GM12801 (cell line): ENCODE data around the gene GNAO1.

ENCODE experiments used
- TF ChIP-seq, protein P1 (sequence below): IDR thresholded peaks from one replicate; pipeline ENCODE4 v1.5.1; 2011; ENCODE audit warnings: control low read depth; ENCODE audit not compliant: insufficient read length; ENCODE audit errors: extremely low read depth

GNAO1 gene

DNA sequence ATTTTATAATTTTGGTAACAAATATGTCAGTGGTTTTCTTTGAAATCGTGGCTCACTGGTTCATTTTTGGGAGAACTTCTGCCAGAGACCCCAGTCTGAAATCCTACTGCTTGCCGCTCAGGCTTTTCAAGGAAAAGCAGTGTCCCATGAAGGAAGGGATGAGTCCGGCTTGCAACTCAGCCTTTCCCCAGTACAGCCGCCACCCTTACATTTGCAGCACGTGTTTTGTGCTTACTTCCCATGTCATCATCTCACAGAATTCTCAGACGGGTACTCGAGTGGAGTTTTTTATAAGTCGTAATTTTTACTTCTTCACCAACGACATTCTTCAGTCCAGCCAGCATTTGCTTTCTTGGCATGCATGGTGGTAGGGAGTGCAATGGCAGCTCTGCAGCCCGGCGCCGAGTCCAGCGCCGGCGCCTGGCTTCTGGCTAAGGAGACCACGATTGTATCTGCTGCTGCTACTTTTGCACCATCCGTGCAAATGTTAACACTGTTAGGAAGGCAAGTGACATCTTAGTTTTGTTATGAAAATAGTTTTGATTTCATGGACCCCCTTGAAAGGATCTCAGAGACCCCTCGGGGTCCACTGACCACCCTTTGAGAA lies 123.1 kb downstream of the GNAO1 start:
- TF ChIP-seq, protein P1, sequence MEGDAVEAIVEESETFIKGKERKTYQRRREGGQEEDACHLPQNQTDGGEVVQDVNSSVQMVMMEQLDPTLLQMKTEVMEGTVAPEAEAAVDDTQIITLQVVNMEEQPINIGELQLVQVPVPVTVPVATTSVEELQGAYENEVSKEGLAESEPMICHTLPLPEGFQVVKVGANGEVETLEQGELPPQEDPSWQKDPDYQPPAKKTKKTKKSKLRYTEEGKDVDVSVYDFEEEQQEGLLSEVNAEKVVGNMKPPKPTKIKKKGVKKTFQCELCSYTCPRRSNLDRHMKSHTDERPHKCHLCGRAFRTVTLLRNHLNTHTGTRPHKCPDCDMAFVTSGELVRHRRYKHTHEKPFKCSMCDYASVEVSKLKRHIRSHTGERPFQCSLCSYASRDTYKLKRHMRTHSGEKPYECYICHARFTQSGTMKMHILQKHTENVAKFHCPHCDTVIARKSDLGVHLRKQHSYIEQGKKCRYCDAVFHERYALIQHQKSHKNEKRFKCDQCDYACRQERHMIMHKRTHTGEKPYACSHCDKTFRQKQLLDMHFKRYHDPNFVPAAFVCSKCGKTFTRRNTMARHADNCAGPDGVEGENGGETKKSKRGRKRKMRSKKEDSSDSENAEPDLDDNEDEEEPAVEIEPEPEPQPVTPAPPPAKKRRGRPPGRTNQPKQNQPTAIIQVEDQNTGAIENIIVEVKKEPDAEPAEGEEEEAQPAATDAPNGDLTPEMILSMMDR = no peak

DNA sequence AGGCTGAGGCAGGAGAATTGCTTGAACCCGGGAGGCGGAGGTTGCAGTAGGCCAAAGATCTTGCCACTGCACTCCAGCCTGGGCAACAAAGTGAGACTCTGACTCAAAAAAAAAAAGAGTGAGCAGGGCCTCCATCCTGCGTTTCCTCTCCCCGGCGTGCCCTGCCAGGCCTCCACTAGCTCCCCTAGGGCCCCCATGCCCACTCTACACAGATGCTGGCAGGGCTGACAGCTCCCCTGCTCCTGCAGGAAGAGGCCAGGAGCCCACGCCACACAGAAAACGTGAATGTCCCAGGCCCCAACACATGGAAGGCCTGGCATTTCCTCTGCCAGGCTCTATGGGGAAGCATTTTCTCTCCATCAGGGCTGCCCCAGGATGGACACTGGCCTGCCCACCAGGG lies 124.7 kb downstream of the GNAO1 start:
- TF ChIP-seq, protein P1 = no peak

DNA sequence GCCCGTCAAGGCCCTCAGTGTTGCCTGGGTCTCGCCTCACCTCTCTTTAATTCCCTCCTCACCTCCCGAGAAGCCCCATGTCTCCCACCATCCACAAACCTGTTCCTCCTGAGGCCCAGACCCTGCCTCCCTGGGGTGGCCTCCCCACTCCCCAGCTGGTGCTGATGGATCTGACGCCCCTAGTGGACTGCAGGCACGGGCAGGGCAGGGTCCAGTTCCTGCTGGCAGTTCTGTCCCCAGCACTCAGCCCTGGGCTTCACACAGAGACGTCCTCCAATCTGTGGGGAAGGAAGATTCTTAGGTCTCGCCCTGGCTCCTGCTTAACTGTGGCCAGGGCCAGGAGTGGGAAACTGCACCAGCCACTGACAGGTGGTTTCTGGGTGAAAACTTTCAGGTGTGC lies 125.3 kb downstream of the GNAO1 start:
- TF ChIP-seq, protein P1 = no peak

DNA sequence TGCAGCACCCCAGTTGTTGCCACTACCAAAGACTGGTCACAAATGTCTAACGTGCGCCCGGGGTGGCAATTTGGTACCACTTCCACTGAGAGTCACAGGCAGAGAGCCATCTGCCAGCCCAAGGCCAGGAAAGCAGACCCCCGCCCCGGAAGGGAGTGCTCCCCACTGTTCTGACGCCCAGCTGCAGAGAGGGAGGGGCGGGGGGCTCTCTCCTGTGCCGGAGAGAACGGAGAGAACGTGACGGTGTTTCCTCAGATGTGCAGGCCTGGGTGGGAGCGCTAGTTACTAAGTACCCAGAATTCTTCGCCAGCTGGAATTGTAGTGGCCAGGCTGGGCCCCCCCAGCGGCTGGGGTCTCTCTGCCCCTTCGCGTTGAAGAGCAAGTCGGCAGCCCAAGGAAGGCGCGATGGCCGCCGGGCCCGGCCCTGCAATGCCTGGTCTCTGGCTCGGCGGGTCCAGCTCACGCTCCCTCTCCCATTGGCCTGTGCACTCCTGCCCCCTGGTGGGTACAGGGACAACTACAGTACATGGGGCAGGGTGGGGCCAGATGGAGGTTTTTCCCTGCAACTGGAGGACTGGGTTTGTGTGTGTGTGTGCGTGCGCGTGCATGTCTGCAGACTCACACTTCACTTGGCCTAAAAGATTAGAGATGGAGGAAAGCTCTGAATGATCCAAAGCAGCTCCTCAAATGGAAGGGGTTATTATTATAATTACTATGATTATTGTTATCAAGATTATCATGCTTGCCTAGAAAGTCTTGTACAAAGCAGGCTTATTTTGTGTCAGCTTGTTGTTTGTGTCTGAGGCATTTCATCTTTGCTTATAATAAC lies 126.9 kb downstream of the GNAO1 start:
- TF ChIP-seq, protein P1 = no peak

DNA sequence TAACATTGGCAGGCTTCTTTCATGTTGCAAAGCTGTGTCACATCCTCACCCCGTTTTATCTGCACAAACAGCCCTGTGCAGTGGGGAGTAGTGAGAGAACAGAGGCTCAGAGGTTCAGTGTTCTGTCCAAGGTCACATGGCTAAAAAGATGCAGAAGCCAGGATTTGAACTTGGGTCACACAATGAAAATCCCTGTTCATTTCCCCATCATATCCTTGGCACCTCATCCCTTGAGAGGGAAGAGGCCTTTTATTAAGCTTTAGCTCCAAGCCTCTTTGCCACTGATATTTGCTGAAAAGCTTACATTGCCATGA lies 127.5 kb downstream of the GNAO1 start:
- TF ChIP-seq, protein P1 = no peak

DNA sequence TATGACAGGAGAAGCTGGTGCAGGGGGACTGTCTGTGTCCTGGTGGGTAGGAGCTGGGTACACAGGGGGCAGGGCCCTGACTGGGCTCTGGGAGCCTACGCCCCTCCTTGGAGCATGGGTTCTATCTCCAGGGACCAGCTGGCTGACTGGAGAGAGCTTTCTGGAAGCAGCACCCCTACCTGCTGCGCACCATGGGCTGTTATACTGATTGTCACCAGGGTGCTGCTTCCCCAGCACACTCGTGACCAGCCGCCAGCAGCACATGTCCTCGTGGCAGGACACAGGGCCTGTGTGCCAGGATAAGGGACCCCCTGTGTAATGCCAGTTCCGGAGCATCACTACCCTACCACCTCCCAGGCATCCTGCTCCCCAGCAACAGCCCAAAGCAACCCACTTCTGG lies 128.1 kb downstream of the GNAO1 start:
- TF ChIP-seq, protein P1 = no peak

DNA sequence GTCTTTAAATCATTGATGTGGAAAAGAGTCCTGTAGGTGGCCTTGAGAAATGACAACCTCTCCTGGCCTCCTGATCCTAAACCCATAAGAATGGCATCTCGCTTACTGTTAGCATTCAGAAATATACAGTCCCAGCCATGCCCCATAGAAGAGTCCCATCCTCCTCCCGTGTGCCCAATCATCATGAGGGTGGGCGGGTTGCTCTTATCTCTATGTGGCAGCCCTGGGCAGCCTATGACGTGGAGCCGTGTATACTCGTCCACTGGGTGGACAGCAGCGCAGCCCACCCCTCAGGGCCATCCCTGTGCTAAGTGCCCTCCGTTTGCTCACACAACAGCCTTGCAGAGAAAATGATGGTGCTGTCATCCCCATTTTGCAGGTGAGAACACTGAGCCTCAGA lies 128.8 kb downstream of the GNAO1 start:
- TF ChIP-seq, protein P1 = no peak
